GM19023 (cell line): ENCODE data around the gene SLC2A5.
A peak's percentile ranks its signal among the peaks of the same experiment; 100 is the strongest.
"Not testable (repeated sequence)": the region's sequence is repeated elsewhere in the genome, so short reads cannot be mapped to it uniquely, and the experiment has no call there.

ENCODE experiments used
- ATAC-seq: cut with Tn5 transposase; IDR thresholded peaks from one replicate; pipeline ENCODE4 v1.9.1; 2021; ENCODE audit warnings: mild to moderate bottlenecking, moderate library complexity; ENCODE audit not compliant: unreplicated experiment

The SLC2A5 gene, protein sequence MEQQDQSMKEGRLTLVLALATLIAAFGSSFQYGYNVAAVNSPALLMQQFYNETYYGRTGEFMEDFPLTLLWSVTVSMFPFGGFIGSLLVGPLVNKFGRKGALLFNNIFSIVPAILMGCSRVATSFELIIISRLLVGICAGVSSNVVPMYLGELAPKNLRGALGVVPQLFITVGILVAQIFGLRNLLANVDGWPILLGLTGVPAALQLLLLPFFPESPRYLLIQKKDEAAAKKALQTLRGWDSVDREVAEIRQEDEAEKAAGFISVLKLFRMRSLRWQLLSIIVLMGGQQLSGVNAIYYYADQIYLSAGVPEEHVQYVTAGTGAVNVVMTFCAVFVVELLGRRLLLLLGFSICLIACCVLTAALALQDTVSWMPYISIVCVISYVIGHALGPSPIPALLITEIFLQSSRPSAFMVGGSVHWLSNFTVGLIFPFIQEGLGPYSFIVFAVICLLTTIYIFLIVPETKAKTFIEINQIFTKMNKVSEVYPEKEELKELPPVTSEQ

DNA sequence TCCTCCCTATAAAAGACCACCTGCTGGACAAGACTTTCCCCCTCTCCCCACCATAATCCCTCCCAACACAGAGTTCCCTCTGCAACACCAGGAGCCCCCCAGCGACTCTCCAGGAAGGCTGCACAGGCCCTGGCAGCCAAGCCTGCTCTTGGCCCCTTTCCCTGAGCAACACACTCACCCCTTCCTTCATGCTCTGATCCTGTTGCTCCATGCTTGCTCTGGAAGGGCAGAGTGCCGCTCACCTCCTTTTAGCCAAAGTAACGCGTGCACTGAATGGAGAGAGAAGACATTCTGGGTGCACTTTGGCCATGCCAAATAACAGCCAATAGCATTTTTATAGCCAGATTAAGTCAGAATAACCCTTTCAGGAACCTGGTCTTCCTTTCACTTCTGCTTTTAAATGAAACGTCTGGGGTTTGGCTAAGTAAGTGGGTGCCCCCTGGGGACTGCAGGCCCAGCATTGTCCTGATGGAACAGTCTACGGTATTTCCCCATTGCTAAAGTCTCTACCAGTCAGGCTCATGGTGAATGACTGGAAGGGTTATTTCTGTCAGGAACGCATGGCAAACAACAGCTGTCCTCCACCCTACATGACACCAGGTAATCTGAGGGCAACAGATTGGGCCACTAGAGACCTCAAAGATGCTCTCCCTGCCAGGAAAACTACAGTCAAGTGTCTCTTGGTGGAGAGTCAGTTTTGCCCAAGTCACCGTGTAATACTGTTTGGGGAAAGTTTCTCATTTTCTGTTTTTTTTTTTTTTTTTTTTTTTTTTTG lies at the start of gene SLC2A5:
Gene SLC2A5 (minus strand): TSS at position 310 of the 775 bp plus-strand sequence. CDS start 99 bp downstream, at position 211.
- peak; percentile 84 for ATAC-seq

DNA sequence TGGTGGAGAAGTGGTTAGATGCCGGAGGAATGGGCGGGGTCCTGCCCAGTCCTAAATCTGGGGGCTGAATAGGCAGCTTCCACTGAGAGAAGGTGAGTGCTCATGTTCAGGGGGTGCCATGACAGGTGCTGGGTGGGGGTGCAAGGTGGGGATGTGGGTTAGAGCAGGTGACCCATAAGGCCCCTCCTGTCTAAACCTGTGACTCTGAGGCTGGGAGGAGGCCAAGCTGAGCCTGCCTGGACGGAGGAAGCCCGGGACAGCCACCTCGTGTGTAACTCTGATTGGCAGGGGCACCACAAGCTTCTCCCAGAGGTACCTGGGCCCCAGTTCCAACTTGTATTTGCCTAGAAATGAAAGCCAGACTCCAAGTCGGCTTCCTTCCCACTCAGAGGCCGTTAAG lies 48.8 kb upstream of the SLC2A5 start:
- no peak for ATAC-seq

DNA sequence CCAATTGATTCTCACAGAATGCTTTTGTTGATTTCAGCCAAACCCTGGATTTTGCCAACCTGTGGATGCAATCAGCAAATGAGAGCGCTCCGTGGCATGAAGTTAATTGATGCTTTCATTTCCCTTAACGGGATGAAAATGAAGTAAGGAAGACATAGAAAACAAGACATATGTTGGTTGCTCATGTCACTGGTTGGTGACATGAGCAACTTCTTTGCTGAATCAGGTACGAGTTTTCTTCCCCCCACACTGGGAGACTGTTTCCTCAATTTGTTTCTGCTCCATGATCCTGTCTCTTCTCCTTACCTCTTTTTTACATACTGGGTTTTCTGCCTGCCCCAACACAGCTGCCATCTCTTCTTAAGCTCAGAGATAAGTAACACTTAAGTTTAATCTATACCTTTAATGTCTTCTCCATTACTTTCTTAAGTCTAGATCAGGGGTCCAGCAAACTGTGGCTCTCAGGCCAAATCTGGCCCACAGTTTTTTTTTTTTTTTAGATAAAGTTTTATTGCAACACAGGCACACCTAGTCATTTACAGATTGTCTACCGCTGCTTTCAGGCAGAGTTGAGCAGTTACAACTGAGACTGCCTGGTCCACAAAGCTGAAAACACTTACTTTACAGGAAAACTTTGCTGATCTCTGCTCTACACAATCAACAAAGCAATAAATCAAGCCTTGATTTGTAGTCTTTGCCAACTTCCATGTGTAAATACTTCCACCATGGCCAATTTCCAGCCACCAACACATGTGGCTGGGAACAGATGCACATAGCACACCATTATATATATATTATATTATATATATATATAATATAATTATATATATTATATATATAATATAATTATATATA lies 46.1 kb upstream of the SLC2A5 start:
- ATAC-seq = no peak

DNA sequence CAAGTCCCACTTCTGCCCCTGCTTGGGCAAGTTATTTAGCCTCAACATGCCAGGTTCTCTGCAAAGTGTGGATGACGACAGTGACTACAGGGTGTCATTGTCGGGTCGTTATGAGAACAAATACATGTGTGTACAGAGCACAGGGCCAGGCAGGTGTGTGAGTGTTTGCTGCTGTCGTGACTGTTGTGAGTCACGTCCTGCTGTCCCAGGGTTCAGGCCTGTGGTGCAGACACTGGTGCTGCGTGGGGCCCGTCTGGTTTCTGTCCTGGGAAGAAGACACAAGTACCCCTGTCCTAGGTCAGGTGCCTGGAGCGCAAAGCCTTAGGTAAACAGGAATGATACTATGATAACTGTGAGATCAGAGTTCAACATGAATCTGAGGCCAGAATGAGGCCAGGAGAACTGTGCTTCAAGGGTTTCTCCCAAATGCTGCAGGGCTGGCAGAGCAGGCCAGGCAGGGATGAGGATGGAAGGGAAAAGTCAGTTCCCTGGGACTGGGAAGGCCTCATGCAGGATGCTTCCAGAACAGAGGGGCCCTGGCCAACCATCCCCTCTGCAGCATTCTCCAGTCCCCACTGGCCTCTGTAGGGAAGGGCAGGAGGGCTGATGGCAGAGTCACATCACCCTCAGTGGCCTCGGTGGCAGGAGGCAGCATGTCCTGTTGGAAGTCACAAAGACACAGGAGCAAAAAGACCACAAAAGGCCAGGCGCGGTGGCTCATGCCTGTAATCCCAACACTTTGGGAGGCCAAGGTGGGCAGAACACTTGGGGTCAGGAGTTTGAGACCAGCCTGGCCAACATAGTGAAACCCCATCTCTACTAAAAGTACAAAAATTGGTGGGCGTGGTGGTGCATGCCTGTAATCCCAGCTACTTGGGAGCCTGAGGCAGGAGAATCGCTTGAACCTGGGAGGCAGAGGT lies 43.8 kb upstream of the SLC2A5 start:
- ATAC-seq = no peak

DNA sequence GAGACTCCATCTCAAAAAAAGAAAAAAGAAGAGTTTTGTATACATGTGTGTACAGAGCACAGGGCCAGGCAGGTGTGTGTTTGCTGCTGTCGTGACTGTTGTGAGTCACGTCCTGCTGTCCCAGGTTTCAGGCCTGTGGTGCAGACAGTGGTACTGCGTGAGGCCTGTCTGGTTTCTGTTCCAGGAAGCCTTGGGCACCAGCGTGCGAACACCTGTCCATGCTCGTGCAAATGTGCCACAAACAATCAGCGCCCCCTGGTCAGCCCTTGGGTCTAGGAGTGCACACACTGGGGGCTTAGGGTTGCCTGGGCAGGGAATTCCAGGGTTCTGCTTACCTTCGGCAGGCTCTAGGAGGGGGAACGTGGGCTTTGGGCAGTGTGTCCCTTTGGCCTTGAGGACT lies 42.5 kb upstream of the SLC2A5 start:
- no peak for ATAC-seq

DNA sequence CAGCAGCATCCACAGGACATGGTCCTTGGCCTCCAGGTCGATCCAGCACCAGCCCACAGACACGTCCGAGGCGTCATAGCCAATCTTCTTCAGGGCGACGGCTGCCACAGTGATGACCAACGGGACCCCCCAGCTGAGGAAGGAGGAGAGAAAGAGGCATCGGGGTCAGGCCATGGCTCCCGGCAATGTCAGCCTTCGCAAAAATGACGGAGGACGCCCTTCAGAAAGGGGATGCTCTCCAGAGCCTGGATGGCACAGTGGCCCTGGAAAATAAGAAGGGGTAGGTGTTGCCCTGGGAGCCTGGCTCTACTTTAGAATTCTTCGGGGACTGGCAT lies 41.9 kb upstream of the SLC2A5 start:
- ATAC-seq = no peak

DNA sequence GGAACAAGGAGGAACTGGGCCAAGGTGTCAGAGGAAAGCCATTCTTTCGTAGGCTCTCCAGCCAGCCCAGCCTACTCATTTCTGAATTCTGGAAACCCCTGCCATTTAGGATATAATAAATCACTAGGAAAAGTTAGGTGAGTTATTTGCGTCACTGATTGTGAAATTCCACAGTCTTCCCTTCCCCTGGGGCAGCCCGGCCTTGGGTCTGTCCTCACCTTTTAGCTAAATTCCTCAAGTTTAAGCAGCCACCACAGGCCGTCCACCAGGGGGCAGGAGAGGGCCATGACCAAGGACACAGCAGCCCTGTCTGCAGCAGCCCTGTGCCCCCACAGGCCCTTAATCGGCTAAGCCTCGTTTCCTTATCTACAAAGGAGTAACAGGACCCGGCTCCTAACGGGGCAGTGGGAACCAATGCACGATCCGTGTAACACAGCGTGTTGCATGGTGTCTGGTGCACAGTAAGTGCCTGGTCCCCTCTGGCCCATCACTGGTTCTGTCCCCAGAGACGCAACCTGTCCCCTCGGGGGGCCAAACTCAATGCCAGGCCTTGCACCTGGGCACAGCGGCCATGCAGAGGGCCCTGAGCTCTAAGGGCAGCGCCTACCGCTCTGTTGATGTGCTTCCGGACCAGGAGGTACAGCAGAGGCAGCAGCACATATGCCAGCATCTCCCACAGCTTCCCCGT lies 41.4 kb upstream of the SLC2A5 start:
- ATAC-seq = no peak

DNA sequence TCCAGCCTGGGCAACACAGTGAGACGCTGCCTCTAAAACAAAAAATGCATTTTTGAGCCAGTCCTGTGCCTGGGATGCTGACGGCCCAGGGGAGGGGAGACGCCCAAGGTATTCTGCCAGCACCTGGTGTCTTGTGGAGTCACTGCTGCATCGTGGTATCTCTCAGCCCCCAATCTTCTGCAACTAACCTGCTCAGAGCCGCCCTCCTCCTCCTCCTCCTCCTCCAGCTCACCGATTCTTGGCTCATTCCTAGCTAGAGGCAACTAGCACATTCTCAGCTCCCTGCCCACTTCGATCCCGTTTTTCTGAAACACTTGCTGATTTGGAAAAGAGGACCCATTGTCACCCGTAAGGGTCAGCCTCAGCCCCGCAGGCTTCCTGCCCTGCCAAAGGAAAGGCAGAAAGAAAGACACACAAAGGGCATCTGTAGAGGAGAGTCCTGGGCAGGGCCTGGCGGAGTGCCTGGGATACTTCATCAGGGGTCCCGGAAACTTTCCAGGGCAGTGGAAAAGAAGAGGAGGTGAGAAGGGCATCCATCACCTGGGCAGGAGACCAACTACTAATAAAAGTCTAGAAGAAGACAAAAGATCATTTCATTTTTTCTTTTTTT lies 38.7 kb upstream of the SLC2A5 start:
- no peak for ATAC-seq

DNA sequence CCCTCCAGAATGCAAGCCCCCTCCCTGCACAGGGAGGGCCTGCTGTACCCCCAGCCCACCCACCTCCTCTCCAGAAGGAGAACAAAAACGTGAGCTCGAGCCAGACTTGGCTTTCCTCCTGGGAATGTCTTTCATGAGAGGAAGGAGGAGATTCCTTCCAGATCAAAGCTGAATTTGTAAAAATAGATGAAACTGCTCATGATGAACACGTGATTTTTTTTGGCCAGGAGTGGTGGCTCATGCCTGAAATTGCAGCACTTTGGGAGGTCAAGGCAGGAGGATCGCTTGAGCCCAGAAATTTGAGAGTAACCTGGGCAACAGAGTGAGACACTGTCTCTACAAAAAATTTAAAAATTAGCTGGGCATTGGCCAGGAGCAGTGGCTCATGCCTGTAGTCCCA lies 37.7 kb upstream of the SLC2A5 start:
- ATAC-seq = no peak

DNA sequence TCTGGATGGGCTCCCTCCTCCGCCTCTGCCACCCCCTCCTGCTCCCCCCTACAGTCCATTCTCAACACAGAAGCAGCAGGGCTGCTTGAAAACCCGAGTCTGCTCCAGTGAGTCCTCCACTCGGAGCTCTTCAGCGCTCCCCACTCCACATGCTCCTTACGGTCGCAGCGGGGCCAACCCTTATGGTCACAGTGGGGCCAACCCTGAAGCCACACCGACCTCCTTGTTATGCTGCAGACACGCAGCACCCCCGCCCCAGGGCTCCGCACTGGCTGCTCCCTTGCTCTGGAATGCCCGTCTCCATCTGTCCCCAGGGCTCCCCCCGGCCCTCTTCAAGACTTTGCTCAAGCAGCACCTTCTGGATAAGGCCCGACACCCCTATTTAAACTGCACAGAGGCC lies 36.9 kb upstream of the SLC2A5 start:
- no peak for ATAC-seq

DNA sequence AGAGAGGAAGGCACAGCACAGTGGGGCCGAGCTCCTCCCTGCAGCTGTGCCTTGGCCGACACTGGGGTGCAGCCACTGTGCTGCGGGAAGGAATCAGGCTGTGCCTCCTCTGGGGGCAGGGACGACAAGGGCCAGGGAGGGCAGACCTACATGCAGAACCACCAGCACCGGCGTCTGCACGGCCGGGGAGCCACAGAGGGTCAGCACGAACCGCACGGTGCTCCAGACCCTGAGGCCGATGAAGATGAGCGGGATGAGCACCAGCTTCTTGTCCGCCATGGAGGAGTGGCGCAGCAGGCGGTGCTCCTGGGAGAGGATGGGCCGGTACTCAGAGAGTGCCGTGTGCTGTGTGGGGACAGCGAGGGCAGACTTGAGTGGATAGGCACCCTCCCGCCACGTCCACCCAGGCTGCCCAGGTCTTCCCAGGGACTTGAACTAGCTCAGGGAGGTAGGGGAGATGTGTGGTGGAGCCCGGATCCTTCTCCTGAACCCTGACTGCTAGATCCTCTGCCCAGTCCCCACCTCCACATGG lies 36.0 kb upstream of the SLC2A5 start:
- no peak for ATAC-seq

DNA sequence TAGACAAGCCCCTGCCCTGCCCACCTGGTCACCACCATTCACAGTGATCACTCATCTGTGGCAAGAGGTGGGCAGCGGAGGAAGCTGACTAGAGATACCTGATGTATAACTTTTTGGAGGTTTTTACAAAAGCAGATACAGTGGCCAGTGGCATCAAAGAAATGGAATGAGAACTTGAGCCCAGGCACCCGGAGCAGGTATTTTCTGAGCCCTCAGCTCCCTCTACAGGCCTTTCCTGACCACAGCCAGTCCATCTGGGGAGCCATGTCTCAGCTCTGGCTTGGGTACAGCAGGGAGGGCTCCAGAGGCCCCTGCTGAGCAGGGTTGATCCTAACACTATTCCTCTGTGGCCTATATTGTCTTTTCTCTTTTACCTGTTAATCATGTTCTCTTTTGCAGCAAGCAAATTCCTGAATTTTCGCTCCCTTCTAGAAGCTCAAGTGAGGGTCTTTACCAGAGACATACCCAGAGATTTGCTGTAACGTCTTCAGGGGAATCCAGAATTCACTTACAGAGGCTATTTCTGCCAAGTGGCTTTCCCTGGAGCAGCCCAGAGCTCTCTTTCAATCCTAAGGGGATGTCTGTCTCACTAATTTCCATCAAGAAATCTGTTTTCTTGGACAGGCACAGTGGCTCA lies 32.2 kb upstream of the SLC2A5 start:
- no peak for ATAC-seq

DNA sequence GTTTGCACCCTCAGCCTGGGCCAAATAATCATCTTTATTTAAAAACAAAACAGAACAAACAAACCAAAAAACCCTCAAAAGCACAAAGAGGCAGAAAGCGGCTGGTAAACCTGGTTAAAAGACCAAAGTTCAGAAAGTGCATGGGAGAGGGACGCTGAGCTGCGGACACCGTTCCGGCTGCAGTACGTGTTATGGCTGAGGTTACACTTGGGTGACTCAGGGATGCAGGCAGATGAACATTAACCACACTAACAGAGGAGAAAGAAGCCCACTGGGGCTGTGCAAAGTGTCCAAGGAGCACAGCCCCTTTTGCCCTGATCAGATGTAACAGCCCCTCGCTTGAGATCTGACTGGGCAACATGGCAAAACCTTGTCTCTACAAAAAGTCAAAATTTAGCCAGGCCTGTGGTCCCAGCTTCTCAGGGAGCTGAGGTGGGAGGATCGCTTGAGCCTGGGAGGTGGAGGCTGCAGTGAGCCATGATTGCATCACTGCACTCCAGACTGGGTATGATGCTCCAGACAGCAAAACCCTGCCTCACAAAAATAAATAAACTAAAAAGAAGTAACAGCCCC lies 31.1 kb upstream of the SLC2A5 start:
- no peak for ATAC-seq

DNA sequence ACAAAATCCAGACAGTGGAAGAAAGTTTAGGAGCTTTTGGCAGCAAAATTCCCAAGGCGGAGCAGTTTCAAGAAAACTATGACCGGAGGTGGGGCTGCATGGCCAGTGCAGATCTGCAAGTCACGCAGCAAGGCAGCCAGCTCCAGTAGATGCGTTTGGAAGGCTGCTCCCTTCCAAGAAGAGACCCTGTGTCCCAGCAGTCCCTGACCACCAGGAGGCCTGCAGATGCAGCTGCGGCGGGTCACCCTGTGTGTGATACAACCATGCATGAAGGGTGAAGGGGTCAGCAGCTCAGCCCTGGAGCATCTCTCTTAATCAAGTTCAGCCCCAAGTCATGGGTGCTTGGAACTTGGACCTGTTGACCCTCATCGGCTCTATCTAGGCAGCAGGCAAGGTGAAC lies 30.1 kb upstream of the SLC2A5 start:
- no peak for ATAC-seq

DNA sequence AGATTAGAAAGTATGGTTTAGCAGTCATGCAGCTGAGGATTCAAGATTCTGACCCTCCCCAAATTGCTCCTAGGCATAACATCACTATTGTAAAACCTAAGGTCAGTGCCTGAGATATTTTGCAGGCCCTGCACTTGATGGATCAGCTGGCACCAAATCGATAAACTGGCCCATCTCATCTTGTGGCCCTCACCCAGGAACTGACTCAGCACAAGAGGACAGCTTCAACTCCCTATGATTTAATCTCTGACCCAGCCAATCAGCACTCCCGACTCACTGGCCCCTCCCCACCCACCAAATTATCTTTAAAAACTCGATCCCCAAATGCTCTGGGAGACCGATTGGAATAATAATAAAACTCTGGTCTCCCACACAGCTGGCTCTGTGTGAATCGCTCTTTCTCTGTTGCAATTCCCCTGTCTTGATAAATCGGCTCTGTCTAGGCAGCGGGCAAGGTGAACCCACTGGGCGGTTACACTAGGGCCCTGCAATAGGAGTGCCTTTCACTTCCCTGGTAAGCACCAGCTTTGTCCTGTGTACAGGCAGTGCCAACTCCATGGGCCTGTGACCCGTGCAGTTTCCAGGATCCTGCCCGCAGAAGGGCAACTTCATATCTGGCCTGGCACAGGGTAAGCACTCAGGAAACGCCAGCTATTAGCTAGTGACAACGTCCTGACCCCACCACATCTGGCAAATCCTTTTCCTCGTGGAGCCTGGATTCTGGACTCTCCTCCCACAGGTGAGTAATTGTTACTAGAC lies 28.7 kb upstream of the SLC2A5 start:
- ATAC-seq = no peak

DNA sequence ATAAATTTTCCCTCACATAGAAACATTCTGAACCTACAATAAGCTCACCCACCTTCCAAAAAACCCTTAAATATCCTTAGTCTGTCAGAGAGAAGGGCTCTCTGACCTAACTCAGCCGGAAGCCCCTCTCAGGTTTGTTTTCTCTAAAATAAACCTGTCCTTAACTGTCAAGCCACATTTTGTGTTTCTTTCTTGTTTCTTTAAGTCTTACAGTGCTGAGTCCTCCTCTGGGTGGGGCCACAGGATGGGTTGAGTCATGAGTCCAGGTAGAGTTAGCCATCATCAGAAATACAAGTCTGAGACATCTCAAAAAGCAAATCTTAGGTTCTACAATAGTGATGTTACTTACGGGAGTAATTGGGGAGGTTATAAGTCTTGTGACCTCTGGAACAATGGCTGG lies 26.4 kb upstream of the SLC2A5 start:
- ATAC-seq = no peak

DNA sequence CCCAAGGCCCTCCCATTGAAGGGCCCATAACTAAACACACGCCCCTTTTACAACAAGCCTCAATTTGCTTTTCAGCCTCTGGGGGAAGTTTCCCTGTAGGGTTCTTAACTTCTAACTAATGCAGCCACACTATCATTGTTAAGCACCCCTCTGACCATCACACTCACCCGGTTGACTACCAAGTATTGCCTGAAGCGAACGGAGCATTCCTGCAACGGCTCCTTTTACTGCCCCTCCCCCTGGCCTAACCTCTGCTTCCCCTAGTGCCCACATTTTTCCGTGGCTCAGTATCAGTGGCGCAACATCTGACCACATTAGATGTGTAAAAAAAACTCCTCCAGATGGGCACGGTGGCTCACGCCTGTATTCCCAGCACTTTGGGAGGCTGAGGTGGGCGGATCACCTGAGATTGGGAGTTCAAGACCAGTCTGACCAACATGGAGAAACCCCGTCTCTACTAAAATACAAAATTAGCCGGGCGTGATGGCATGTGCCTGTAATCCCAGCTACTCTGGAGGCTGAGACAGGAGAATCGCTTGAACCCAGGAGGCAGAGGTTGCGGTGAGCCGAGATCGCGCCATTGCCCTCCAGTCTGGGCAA lies 24.7 kb upstream of the SLC2A5 start:
- ATAC-seq = not testable (repeated sequence)
